ENCODE data around the gene SFT2D1.

- no peak for TF ChIP-seq EZH2 (IDR thresholded peaks at IDR 0.05; ENCODE audit: insufficient read depth, poor library complexity, severe bottlenecking)
- TF ChIP-seq EZH2phosphoT487 (IDR thresholded peaks at IDR 0.05; ENCODE audit: insufficient read depth, low read depth): no peak
These were observed 35.0 kb downstream of the SFT2D1 start for GRCh38 chr6:166307082-166308032.
